OCI-LY7 (cell line): Measurements from ENCODE around the gene FAM3C. TPM values are rescaled to one million over a fixed set of nuclear protein-coding genes. Genes with fewer than 3 reads are reported as not detected.
A peak's percentile ranks its signal among the peaks of the same experiment; 100 is the strongest.

ENCODE experiments used
- BruUV-seq: library from RNA; stranded (reverse); fragments of 400-500 nt; replicated peaks from 2 replicates; lab custom pipeline; 2021; lab: Mats Ljungman, UMichigan
- CTCF ChIA-PET: fragments of 300-600 bp; sonication (Branson Sonifier 250); formaldehyde crosslinking; loops from one replicate; lab custom pipeline; 2022; ENCODE audit warnings: antibody characterized with exemption; ENCODE audit not compliant: unreplicated experiment; lab: Charles Lee
- POLR2A ChIA-PET: fragments of 300-600 bp; sonication (Branson Sonifier 250); formaldehyde crosslinking; loops from one replicate; lab custom pipeline; 2022; ENCODE audit warnings: antibody characterized with exemption; lab: Charles Lee
- DNase-seq: peaks from one replicate; pipeline ENCODE4 v3.0.0-alpha.2; 2015; ENCODE audit warnings: low spot score
- H2AFZ ChIP-seq: fragments of 200-600 bp; sonication (generic), shearing (Covaris generic); 2 replicates; pipeline ENCODE4 v1.6.1; 2014; ENCODE audit warnings: mild to moderate bottlenecking, antibody characterized with exemption, low read length, moderate library complexity
- H3K27ac ChIP-seq: fragments of 200-600 bp; sonication (generic); 2 replicates; pipeline ENCODE4 v1.5.1; 2014; ENCODE audit warnings: mixed run types, low read depth, mild to moderate bottlenecking, moderate library complexity, low read length, inconsistent platforms; ENCODE audit not compliant: poor library complexity, severe bottlenecking
- H3K36me3 ChIP-seq: fragments of 200-600 bp; sonication (generic); 2 replicates; pipeline ENCODE4 v1.6.1; 2014; ENCODE audit warnings: mild to moderate bottlenecking, antibody characterized with exemption, low read length, moderate library complexity, mixed read lengths; ENCODE audit not compliant: insufficient read depth
- H3K4me1 ChIP-seq: fragments of 200-600 bp; sonication (generic); 2 replicates; pipeline ENCODE4 v1.5.1; 2014; ENCODE audit warnings: mild to moderate bottlenecking, low read length; ENCODE audit not compliant: insufficient read depth, poor library complexity, severe bottlenecking
- H3K4me2 ChIP-seq: fragments of 200-600 bp; sonication (generic); 2 replicates; pipeline ENCODE4 v1.6.1; 2014; ENCODE audit warnings: mild to moderate bottlenecking, low read length
- H3K4me3 ChIP-seq: fragments of 200-600 bp; sonication (generic); 2 replicates; pipeline ENCODE4 v1.5.1; 2014; ENCODE audit warnings: mild to moderate bottlenecking, low read depth, low read length; ENCODE audit not compliant: poor library complexity, severe bottlenecking
- H3K79me2 ChIP-seq: fragments of 200-600 bp; sonication (generic); 2 replicates; pipeline ENCODE4 v1.6.1; 2016; ENCODE audit warnings: low read depth, mild to moderate bottlenecking, low read length, moderate library complexity, mixed read lengths; ENCODE audit not compliant: insufficient read depth
- H3K9me2 ChIP-seq: fragments of 200-600 bp; sonication (generic); 2 replicates; pipeline ENCODE4 v1.6.1; 2016; ENCODE audit warnings: mild to moderate bottlenecking, low read length, mixed read lengths; ENCODE audit not compliant: insufficient read depth
- H3K9me3 ChIP-seq: fragments of 200-600 bp; sonication (generic); 2 replicates; pipeline ENCODE4 v1.6.1; 2014; ENCODE audit warnings: mild to moderate bottlenecking, mixed run types, low read length, mixed read lengths
- H4K20me1 ChIP-seq: fragments of 200-600 bp; sonication (generic); 2 replicates; pipeline ENCODE4 v1.6.1; 2014; ENCODE audit warnings: mild to moderate bottlenecking, antibody characterized with exemption, low read length, moderate library complexity, mixed read lengths; ENCODE audit not compliant: insufficient read depth
- CTCF ChIP-seq: fragments of 200-600 bp; sonication (generic); conservative IDR thresholded peaks from 2 replicates; pipeline ENCODE4 v1.5.1; 2014; ENCODE audit warnings: mild to moderate bottlenecking, antibody characterized with exemption, low read length, moderate library complexity, mixed read lengths
- EZH2phosphoT487 ChIP-seq: fragments of 200-600 bp; sonication (generic); IDR thresholded peaks from 2 replicates; pipeline ENCODE4 v1.6.1; 2018; ENCODE audit warnings: low read depth, borderline replicate concordance, mild to moderate bottlenecking, mixed run types, antibody characterized with exemption, low read length, moderate library complexity, mixed read lengths
- intact Hi-C: fragments of 100-400 bp; cut with micrococcal nuclease; formaldehyde crosslinking; loops from one replicate; pipeline ENCODE4 v1.10.0; 2022; ENCODE audit not compliant: unreplicated experiment
- total RNA-seq, 2 experiments: library from RNA; depleted of rRNA in 1 of 2; stranded (reverse); fragments of >200 nt in 1 of 2; shearing (Covaris generic) in 1 of 2; gene quantifications; 2 replicates each; pipeline ENCODE4 v1.2.3, GENCODE V29; 2014 to 2022

FAM3C gene
- total RNA-seq, 2 experiments from 2014 or later: 18.1 to 27.6 TPM

GRCh38 chr7:121366852-121367431, 29.2 kb downstream of the FAM3C start:
- Histone ChIP-seq H3K27ac (no peak overlapping the region), H3K36me3 (peaks cover 56% of the 10 kb centered on the region), H3K9me3 (no peaks in the 10 kb centered on the region), H3K4me1 (peaks cover 5% of the 10 kb centered on the region), H3K4me2 (no peak overlapping the region), H3K9me2 (no peaks in the 10 kb centered on the region), H2AFZ (no peak overlapping the region), H3K79me2 (0 out of 2 replicates have a peak, but pooled peaks cover 2% of the 10 kb centered on the region), H4K20me1 (peaks cover 5% of the 10 kb centered on the region; the same call in 1 of the 2 replicates), H3K4me3 (no peak overlapping the region)
- TF ChIP-seq CTCF (peak; percentile 96), EZH2phosphoT487 (no peak)
- ChIA-PET POLR2A (interaction anchor here (0.6 to 1.8 kb wide), 7 partner anchors 13 to 381 kb away, joined by 3 to 8 read pairs (median 3); partner anchors contain the start of gene FAM3C), CTCF (interaction anchor here (0.6 to 1.1 kb wide), 2 partner anchors 17 to 31 kb away, joined by 3 read pairs; no protein-coding TSS in a partner anchor)
- peak; percentile 46 for DNase-seq
- intact Hi-C loops: loop anchor here (1.0 to 10.0 kb wide), 3 partner anchors 180 to 628 kb away; no protein-coding TSS in a partner anchor
- BruUV-seq: no TSS peak

- peaks cover 63% of the 10 kb centered on the region for H3K36me3 ChIP-seq
- TF ChIP-seq EZH2phosphoT487 (no peak), CTCF (no peak)
- no peaks in the 10 kb centered on the region for H4K20me1 ChIP-seq
- H3K4me1 ChIP-seq: no peaks in the 10 kb centered on the region
- no peak overlapping the region for H3K4me3 ChIP-seq
- intact Hi-C loops: loop anchor here (10.0 kb wide), 2 partner anchors 236 to 634 kb away; no protein-coding TSS in a partner anchor
- no peaks in the 10 kb centered on the region for H3K79me2 ChIP-seq
- DNase-seq: no peak
- no peak overlapping the region for H3K27ac ChIP-seq
- ChIA-PET POLR2A (interaction anchor here (0.6 to 2.6 kb wide), 2 partner anchors 34 to 37 kb away, joined by 3 to 8 read pairs; no protein-coding TSS in a partner anchor), CTCF (no interaction called here)
- no peaks in the 10 kb centered on the region for H3K9me2 ChIP-seq
- no peaks in the 10 kb centered on the region for H3K9me3 ChIP-seq
- H2AFZ ChIP-seq: no peak overlapping the region
- no peak overlapping the region for H3K4me2 ChIP-seq
- no TSS peak for BruUV-seq
These were observed 35.5 kb downstream of the FAM3C start for GRCh38 chr7:121360564-121360963.

- Histone ChIP-seq H4K20me1 (no peaks in the 10 kb centered on the region), H3K4me2 (no peak overlapping the region), H3K79me2 (no peaks in the 10 kb centered on the region), H3K9me3 (no peaks in the 10 kb centered on the region), H3K9me2 (no peaks in the 10 kb centered on the region), H3K36me3 (peaks cover 67% of the 10 kb centered on the region), H3K4me3 (no peak overlapping the region), H3K27ac (no peak overlapping the region), H2AFZ (no peak overlapping the region), H3K4me1 (no peaks in the 10 kb centered on the region)
- BruUV-seq: no TSS peak
- ChIA-PET POLR2A (interaction anchor here (0.6 to 1.8 kb wide), 5 partner anchors 9 to 60 kb away, joined by 3 to 5 read pairs (median 3); no protein-coding TSS in a partner anchor), CTCF (no interaction called here)
- DNase-seq: no peak
- intact Hi-C loops: loop anchor here (10.0 kb wide), 1 partner anchor 371 kb away; the partner anchor contains the start of gene CPED1
- TF ChIP-seq EZH2phosphoT487: no peak
- TF ChIP-seq CTCF: no peak
These were observed 40.5 kb downstream of the FAM3C start for GRCh38 chr7:121355574-121355973.
